HG03442 (cell line): ENCODE data around the gene ITGB6.
A peak's percentile ranks its signal among the peaks of the same experiment; 100 is the strongest.
"Not testable (repeated sequence)": the region's sequence is repeated elsewhere in the genome, so short reads cannot be mapped to it uniquely, and the experiment has no call there.

Experiments used
- ATAC-seq: cut with Tn5 transposase; IDR thresholded peaks from one replicate; pipeline ENCODE4 v1.9.1; 2021; ENCODE audit warnings: mild to moderate bottlenecking, moderate library complexity; ENCODE audit not compliant: unreplicated experiment

ITGB6 gene

DNA sequence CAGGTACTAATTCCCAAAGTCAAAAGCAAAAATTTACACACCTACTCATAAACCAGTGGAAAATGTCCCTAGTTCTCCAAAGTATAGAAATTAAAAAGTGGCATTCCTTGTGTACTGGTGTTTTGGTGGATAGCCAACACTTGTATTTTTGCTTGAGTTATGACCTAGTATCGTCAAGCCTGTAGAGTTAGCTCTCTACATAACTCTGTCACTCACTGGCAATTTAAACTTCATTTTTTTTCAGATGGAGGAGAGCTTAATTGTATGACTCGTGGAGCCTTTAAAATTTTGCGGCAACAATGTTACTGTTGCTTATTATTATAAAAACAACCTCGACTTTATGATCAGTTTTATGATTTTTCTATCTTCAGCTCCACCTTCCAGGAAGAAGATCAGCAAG lies 58.7 kb downstream of the ITGB6 start:
- ATAC-seq: no peak

DNA sequence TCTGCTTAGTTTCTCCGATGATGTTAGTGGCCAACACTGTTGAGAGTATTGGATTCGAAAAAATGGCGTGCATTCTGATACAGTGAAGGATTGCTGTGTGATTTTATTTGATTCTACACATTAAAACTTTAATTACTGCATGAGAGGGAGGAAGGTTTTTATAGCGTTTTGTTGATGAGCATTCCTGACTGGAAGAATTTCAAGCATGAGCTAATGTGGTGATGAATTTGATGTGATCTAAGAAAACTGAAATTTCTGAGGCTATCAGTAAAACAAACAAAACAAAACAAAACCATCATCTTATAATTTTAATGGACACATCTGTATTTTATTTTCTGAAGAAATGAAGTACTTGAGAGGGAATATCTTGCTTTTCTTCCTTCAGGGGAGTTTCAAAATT lies 59.6 kb downstream of the ITGB6 start:
- no peak for ATAC-seq

DNA sequence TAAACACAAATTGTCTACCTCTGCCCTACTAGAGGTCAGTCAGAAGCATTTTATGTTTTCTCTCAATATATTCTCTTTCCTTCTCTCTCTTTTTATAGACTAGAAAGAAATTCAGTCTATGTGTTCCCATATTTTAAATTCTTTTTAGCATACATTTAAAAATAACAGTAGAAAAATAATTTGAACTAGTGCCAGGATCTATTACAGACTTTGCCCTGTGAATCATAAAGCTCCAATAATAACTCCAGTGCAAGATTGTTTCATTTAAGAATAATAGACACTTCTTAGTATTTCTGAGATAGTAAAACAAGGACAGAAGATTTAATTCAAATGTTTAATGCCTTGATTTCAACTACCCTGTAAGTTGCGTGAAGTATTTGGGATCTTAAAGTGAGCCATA lies 60.1 kb downstream of the ITGB6 start:
- ATAC-seq: no peak

DNA sequence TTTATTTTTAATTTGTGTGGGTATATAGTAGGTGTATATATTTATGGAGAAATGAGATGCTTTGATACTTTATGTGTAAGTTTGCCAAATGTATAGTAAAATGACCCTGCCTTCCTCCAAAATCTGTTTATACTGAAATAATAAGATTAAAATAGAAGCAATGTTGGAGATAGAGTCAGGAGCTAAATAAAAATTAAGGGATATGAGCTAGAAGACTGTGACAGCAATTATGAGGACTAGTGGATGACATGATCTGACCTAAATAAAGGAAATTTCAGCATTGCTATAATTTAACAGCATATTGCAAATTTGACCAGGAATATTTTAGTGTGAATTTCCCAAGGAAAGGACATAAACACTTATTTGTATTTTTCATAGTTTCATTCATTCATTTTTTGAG lies 60.7 kb downstream of the ITGB6 start:
- no peak for ATAC-seq

DNA sequence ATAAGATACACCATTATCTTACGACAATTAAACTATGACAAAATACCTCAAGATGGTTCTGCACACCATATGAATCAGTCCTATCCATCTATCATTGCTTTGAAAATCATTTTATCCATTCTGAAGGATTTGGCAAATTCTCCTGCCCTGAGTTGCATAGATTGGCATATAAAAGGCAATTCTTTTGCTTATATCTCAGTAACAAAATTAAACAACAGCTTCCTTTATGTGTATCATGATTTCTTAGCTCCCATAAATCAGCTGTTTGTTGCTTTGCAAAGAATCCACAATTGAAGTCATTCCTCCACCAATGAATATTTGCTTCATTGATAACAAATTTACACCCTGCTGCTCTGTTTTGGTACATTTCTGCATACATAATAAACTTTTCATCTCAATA lies 61.7 kb downstream of the ITGB6 start:
- ATAC-seq: no peak

DNA sequence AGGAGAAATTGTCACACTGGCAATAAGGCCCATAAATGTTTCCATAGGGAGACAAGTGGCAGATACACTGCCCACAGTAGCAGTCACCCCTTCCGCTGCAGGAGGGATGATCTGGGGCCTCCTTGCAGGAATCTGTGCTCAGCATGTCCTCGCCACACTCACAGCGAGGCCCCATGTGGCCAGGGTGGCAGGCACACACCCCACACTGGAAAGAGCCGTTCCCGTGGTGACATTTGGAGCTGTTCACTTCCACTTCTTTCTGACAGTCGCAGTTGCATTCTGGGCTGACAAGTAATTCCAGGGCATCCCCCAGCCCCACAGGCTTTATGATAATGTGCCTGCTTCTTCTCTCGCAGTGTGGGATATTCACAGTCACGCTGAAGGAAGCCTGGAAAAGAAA lies 62.6 kb downstream of the ITGB6 start:
- ATAC-seq: no peak

- no peak for ATAC-seq
These were observed 67.3 kb downstream of the ITGB6 start for GRCh38 chr2:160132761-160133160.

GRCh38 chr2:160126756-160127155 lies 73.3 kb downstream of the ITGB6 start:
- no peak for ATAC-seq

DNA sequence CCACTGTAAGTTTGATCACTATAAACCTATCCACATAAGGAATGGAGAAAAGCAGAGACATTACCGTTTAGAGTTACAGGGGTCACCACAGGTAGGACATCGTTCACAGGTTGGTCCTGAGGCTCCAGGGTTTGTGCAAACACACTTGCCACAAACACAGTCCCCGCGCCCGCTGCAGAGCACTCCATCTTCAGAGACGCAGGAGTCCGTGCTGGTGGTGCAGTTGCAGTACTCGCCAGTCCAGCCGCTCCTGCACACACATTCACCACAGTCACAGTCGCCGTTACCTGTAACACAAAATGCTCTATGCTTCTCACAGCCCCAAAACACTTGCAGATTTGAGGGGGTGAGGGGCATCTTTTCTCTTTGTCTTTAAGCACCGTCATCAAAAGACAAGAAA lies 73.8 kb downstream of the ITGB6 start:
- ATAC-seq: no peak

DNA sequence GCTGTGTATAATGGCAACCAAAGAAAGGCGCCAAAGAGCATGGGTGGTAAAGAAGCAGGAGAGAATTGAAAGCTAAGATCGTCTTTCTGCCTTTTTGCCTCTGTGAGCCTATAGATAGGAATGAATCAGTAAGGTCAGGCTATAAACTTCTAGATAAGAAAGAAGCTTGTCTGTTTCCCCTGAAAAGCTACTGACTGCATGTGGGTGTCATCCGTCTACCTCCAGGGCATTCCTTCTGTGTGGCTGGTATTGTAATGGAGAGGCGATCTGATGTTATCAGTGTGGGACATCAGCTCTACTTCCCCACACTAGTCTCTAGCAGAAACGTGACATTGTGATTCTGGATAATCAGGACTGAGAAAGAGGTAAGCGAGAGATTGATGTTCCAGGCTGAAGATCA lies 74.2 kb downstream of the ITGB6 start:
- no peak for ATAC-seq

- no peak for ATAC-seq
These were observed 74.7 kb downstream of the ITGB6 start for GRCh38 chr2:160125366-160125765.

GRCh38 chr2:160124571-160124970 lies 75.5 kb downstream of the ITGB6 start:
- ATAC-seq: no peak

- ATAC-seq: not testable (repeated sequence)
These were observed 85.4 kb downstream of the ITGB6 start for GRCh38 chr2:160114721-160115120.

DNA sequence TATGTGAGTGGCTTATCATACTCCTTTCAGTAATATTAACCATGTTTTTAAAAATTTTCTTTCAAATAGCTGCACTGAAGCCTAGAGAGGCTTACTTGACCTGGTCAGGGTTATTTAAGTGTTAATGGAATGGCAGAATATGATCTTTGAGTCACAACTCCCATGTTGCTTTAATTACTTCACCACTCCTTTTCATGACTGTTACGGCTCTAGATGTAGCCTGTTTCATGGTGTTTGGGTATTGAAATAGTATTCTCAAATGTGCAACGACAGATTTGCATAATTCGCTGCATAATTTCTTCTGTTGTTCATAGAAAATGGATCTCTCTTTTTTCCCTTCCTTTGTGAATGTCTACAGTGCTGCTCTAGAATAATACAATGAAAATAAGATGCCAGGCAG lies 86.1 kb downstream of the ITGB6 start:
- ATAC-seq: no peak

GRCh38 chr2:160111951-160112798 lies 87.9 kb downstream of the ITGB6 start:
- ATAC-seq: peak; percentile 80

DNA sequence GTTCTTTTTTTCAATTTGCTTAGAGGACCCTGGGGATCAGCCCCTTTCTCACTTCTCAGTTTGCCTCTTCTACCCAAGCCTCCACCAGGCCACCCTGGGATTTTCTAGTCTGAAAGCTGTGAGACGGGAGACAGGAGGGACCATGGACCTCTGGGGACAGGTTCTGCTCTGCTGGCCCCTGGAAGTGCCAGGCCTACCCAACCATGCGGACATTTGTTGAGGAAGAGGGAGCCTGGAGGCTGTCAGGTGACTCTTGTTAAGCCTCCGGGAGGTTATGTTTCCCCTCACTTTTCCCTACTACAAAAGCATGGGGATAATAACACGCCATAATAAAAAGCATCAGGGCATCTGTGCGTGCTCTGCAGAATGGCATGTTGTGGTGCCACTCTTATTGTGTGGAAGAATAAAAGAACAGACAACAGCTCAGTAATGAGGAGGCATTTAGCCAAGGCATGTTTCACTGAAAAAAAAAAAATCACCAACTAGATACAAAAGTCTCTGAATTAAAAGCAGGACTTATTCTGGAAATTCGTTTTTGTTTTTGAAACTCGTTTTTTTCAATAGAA lies 89.3 kb downstream of the ITGB6 start:
- no peak for ATAC-seq

GRCh38 chr2:160109939-160110673 lies 90.0 kb downstream of the ITGB6 start:
- ATAC-seq: peak; percentile 78

- ATAC-seq: no peak
These were observed 90.8 kb downstream of the ITGB6 start for GRCh38 chr2:160109243-160109642.

GRCh38 chr2:160108646-160109045 lies 91.4 kb downstream of the ITGB6 start:
- no peak for ATAC-seq

DNA sequence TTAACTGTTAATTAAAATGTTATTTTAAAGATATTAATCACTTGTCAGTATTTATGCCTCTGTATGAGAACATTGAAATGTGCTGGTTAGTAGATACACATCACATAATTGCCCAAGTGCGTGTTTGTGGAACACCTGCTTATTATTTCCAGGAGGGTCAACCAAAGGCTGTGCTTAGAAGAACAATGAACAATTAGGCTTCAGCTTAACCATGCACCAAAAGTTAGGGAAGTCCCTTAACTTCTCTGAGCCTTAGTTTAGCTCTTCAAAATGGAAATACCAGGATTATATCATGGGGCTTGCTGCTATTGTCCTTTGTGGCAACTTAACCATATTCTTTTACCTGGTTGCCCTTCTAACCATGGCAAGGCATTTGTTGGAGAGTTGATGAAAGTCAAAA lies 94.7 kb downstream of the ITGB6 start:
- no peak for ATAC-seq

- no peak for ATAC-seq
These were observed 96.0 kb downstream of the ITGB6 start for GRCh38 chr2:160104115-160104514.

DNA sequence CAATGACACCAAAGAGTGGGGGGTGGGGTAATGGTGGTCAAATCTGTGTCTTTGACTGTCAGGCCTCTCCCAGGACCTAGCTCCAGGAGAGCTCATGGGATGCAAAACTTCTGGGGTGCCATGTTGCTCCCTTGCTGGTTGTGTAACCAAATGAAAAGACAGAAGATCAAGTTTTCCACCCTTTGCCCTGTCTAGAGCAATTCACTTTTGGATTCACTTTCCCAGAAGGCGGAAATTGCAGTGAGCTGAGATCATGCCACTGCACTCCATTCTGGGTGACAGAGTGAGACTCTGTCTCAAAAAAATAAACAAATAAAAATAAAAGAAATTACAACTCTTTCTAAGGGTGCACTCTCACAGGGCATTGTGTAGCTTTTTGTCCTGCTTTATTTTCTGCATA lies 102.7 kb downstream of the ITGB6 start:
- ATAC-seq: no peak
